NCI-H1105 (cell line): ENCODE measurements around the gene SNRNP48.

ENCODE experiments used
- DNase-seq: peaks from one replicate; lab custom pipeline; 2025; lab: John Stamatoyannopoulos, UW

Gene SNRNP48

DNA sequence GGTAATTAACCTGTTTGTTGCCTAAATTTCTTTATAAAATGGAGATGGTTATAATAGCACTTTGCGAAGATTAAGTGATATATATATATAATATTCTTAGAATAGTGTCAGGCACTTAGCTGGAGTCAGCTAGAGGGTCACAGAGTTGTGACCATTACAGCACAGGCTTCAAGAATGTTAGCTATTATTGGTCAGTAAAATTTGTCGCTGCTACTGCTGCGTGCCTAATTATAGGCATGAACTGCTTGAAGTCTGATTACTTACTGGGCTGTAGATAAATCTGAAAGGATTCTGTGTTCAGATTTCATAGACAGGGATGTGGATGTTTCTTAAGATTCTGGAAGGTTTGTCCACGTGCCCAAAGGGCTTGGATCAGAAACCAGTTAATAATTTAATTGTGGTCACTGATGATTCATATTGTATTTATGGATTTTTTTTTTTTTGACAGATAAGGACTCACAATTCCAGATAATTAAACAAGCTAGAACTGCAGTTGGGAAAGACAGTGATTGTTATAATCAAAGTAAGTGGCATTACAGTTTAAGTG is 4.7 kb downstream of the SNRNP48 start:
- no peak for DNase-seq

DNA sequence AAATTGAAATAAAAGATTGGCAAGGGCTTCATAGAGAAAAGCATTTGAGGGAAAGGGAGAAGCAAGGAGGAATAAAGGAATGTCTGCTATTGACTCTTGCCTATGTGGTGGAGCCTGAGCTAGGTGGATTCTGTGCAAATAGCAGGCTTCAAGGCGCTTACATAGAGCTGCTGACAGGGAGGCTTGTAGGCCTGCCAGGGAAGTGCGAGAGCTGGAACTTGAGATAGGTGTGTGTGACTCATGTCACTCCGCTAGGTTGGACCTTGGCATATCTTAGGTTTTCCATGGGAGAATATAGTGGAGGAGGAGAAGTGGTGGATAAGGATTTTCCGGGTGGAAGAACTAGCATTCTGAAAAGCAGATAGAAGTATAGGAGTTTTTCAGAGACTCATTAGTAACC is 14.0 kb downstream of the SNRNP48 start:
- no peak for DNase-seq

DNA sequence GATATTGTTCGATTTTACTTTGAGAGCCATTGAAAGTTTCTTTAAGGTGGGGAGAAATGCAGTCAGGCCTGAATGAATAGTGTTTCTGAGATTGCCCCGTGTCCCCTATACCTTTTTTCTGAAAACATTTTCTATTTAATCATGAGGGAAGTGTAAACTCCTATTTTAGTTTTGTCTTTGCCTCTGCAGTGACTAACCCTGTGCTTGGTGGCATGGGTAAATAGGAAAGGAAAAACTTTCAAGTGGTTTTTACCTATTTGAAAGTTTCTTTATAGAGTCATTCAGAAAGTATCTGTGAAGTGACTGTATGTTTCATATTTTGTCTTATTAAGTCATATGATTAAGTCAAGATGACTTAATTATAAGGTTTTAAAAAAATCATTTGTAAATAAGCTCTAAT is 14.5 kb downstream of the SNRNP48 start:
- DNase-seq = no peak

DNA sequence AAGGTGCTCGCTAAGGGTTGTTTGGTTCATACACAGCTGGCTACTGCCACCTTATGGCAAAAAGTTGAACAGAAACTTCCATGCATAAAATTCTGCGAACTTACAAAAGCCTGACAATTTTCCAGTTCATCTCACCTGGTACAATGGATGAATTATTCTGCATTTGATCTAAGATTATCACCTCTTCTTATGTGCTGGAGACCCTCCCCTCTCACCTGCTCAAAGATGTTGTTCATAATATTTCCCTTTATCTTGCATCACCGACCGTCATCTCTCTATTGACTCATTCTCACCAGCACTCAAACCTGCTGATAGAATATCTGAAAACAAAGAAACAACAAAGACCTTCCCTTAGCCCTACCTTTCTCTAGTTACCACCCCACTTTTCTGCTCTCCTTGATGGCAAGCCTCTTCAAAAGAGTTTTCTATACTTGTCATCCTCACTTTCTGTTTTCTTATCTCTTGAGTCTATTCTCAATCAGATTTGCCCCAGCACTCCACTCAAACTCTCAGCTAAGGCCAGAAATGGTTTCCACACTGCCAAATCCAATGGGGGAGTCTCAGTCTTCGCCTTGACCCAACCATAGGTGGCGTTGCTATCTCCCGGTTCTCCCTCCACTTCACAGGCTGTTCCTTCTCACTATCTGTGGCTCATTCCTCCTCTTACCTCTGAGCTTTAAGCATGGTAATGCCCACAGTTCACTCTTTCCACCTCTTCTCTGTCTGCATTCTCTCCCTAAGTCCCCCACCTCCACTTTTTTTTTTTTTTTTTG is 25.8 kb downstream of the SNRNP48 start:
- peak; percentile 52 for DNase-seq

DNA sequence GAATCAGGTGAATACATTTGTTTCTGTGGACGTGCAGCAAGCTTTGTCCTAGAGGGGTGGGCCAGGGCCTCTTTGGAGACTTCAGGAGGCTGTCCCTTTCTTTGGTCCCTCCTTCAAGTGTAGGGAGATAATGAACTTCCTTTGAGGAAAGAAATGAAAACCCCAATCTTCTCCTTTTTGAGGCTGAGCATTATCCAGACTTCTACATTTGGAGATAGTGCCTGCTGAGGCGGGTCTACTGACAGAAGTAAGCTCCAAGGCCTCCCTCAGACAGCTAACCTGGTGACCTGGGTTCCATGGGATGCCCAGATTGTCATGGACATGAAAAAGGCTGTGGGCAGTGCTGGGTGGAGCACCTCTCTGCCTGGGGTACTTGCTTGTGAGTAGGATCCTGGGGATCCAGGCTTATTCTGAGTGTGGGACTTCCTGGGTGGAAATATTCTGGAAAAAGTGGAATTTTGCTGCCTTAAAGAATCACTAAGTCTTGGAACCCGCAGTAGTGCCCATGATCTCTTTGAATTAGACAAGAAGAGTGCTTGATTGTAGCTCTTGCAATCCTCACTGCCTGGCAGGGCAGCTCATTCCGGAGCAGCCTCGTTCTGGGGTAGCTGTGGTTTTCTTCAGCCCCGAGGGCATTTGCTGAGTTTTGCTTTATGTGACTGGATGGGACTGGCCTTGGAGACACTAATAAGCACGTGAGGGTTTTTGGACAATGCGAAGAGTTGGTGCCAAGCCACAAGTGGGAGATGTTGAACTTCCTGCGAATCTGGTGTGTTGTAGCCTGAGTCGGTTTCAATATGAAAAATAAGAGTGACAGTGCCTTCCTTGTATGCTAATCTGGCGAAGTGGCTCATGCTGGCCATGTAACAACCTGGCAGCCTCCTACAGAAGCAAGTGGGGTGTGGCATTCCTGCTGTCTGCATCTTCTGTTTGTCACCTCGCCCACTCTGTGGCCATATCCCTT is 28.1 kb downstream of the SNRNP48 start:
- no peak for DNase-seq

DNA sequence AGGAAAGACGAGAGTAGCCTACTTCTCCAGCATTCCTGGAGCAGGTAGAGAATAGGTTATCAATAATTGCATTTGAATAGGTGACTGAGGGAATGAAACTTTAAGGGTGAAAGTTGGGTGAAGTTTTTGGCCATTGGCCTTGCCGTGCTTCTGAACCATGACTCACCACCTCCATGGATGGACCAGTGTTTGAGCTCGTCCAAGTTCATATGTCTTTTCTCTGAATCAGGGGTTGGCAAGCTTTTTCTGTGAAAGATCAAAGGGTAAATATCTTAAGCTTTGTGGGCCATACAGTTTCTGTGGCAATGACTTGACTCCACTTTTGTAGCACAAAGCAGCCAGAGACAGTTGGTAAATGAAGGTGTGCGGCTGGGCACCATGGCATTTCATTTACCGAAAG is 31.8 kb downstream of the SNRNP48 start:
- DNase-seq = no peak

DNA sequence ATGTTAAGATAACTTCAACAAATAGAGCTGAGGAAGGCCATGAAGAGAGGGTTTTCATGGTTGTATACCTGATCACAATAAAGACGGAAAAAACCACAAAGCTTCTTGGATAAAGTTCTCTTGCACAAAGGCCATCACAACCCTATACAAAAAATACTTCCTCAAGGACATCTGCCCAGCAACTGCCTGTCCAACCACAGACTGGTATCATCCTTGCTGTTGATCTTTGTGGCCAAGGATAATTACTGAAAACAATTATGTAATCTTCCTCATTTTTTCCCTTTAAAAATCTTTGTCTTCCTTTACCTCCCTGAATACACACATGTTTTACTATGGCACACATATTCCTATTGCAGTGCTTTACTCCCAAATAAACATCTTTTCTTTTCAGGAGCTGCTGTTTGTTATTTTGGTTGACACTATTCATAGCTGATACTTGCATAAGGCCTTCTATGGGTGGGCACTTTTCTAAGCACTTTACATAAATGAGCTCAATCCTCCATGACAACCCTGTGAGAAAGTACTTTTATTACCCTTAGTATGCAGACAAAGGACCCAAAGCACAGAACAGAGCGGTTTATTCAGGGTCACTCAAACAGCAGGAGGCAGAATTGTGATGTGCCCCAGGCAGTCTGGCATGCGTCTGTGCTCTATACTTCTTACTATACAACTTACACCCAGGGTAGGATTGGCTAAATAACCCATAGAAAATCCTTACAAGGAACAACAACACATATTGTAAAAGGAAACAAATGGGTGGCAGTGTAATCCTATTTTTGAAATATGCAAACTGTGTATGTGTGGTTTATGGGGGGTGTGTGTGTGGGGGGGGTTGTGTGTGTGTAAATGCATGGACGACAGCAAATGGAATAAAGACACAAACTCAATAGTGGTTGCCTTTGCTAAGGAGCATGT is 35.1 kb downstream of the SNRNP48 start:
- DNase-seq = no peak

DNA sequence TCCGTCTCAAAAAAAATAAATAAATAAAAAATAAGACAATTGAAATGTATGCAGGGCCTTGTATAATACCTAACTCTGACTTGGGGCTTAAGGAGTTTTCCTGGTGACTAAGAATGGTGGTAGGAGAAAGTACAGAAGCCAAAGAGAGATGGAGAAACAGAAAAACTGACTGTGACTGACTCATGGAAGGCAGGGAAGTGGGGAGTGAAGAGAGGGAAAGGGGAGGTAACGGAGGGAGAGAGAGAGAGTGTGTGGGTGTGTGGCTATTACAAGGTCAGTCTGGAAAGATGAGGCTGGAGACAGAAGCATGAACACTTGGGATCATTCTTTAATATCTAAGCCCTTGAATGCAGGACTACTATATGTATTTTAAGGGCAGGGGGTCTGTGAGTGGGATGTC is 38.5 kb downstream of the SNRNP48 start:
- no peak for DNase-seq

DNA sequence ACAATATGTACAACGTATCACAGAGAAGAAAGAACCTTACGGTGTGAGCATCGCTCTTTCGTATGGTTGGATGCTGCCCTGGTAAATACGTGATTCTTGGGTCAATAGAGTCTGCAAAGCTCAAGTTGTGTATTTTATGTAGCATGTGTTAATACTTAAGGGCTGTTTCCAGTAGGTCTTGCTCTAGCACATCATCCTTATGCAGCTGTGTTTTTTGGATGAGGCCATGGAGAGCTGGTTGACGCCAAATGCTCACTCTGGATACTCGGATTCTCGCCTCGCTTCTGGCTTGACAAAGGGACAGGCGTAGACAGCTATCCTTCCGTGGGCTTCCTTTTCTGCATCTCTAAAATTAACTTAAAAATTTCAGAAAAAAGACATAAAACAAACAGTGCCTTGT is 38.9 kb downstream of the SNRNP48 start:
- no peak for DNase-seq

DNA sequence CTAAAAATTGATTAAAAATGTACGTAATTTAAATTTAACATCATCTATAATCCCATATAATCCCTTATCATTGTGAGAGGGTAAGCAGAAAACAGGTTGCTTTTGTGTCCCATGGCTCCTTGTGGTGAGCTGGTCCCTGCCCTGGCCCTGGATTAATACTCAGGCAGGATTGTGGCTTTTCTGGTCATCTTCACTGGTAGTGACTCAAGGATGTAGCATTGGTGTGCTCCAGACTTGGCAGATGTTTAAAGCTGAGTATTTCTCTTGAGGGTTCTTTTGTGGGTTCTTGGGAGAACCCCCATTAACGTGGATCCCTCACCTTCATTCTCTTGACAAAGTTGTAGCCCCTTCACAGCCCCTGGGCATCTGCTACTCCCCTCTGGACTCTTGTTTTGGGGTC is 39.3 kb downstream of the SNRNP48 start:
- no peak for DNase-seq

DNA sequence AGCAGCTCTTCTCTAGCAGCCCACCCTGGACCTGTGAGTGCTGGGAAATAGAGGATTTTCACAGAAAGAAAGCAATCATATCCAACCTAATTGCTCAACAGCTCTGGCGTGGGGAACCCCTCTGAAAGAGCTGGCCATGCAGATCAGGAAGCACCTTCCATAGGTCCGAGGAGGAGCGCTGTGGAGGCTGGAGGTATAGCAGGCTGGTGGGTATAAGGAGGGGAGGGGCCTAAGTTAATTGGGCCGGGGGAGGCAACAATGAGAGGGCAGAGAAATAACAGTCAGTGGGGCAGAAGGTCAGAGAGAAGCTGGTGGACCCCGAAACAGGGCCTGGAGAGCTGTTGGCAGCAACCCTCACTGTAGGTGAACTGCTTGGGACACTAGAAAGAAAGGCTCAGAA is 40.8 kb downstream of the SNRNP48 start:
- DNase-seq = no peak

DNA sequence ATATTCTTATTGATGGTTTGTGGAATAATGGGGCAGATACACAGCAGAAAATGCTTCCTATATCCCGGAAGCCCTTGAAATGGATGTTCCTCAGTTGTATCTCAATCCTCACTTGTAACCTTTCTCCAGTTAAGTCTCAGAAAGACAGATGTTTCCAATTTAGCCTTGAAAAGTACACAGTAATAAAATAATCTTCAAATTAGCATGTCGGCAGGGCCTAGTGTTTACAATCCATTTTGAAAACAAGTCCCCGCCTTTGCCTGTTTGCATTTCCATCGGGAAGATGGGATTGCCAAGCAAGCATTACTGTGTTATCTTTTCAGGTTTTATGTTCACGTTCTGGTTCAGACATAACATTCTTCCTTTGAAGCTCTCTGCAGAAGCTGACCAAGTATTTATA is 41.5 kb downstream of the SNRNP48 start:
- no peak for DNase-seq

DNA sequence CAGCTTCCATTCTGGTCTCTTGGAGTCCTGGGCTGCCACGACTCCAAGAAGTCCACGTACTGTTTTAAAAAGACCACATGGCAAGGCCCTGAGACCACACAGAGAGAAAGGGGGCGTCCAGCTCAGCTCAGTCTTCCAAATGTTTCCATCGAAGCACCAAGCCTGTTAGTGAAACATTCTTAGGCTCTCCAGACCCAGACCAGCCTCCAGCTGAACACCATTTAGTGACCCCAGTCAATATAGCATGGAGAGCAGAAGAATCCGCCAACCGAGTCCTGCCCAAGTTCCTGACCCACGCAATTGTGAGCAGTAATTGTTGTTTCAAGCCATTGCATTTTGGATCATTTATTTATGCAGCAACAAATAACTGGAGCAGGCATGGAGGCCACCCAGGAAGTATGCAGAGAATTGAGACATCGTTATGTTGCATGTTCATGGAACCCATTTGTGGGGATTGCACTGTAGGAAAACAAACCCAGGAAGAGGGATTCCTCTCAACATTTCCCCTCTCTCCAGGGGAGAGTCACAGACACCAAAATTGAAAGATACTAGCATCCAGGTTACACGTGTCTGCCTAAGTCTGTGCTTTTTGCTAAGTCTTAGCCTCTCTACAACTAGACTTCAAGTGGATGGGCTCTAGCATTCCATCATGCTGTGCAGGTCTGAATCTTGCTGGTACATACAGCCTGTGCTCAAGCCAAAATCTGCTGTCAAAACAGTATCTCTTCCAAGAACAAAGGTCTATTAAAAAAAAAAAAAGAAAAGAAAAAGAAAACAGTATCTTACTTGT is 42.7 kb downstream of the SNRNP48 start:
- no peak for DNase-seq

DNA sequence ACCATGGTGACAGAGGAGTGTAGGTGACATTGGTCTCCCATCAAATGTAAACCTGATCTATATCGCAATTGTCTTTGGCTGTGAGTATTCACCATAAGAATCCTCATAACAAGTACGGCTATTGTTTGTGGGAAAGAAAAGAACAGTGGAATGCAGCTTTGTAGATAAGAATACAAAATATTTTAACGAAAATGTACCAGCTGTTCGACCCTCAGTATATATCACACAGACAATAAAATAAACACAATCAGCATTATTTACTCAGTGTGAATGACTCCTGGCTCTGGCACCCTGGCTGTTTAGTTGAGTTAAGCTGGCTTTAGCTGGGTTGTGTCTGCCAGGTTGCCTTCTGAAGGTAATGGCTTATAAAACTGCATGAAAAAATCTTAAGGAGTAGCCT is 43.4 kb downstream of the SNRNP48 start:
- DNase-seq = no peak

DNA sequence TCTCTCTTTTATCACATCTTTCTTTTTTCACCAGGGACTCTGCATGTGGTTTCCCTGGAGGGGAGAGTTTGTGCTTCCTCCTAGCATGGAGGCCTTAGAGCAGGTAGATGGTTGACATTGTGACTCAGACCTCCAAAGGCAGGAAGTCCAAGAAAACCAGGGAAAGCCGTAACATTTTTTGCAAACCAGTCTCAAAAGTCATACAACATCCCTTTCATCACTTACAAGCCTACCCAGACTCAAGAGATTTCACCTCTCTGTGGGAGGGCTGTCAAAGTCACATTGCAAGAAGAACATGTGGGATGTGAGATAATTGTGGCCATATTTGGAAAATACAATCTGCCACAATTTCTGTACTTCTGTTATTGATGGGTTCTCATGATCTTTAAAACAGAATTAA is 46.2 kb downstream of the SNRNP48 start:
- DNase-seq = no peak

DNA sequence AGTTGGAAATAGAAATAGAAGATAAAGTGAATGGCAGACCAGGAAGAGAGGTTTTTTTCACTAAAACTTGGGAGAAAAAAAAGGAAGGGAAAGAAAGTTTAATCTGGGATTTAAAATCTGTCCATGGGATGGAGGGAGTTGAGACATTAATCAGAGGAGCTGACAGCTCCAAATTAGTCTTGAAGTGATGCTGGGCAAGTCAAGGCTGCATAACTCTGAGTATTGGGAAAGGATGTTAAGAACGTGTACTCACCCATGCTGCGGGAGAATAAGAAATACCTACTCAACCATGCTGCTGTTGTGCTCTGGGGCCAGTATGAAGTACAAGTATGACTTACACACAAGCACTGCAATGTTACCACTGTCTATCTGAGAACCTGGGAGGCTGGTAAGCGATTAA is 47.5 kb downstream of the SNRNP48 start:
- no peak for DNase-seq

DNA sequence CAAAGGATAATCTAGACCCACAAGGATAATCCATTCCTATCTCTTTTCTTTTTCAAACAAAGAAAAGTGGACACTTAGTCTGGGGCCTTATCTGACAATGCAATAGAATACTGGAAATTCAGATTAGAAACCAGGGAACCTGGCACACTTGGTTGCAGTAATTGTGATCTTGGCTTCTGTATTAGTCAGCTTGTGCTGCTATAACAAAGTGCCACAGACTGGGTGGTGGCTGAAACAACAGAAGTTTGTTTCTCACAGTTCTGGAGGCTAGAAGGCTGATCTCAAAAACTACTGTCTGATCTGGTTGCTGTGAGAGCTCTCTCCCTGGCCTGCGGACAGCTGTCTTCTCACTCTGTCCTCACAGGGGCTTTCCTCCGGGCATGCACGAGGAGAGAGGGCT is 49.4 kb downstream of the SNRNP48 start:
- no peak for DNase-seq

DNA sequence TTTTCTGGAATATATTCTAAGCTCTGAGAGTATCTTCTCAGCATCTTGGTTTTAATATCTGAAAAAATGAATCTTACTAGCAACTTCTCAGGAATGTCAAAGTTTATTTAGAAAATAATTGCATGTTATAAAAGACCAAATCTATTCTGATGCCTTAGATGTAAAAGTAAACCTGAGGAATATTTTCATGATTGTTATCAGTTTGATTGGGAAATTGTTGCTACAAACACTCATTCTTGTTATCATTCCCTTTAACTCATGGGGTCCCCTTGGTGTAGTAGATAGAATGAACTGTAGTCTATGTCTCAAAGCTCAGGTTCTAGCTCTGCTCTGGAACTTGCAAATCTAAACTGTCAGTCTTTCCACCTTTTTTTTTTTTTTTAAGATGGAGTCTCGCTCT is 50.0 kb downstream of the SNRNP48 start:
- DNase-seq = no peak

DNA sequence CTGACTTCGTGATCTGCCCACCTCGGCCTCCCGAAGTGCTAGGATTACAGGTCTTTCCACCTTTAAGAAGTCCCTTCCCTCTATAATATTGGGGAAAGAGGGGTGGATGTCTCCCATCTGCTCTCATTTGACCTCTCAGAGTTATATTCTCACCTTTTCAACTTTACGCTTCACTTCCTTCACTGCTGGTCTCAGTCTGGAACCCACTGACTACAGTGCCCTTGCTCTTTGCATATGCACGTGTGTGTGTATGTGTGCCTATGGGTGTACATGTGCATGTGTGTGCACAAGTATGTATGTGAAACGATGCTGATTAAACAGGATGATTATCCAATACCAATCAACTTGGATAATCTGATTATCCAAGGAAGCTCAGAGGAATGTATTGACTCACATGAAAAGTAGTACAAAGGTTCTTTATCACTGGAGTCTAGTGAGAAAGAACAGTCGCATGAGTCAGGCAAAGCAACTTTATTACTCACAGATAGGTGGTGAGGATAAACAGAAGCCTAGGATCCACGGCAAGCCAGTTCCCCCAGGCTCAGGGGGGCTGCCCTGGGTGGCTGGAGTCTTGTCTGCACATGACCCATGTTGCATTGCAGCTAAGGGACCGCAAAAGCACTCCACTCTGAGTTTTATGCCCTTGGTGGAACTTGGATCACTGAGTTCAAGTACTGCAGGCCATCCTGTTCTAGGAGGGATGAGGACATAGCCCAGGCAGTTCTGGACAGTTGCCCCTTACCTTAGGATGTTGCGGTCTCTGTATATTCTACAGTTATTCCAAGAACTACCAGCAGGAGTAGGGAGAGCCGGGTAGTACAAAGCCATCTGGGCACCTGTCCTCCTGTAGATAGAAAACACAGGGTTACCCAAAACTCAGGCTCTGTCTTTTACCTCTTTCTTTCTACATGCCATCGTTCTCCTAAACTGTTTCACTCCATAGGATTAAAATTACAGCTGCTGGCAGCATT is 50.9 kb downstream of the SNRNP48 start:
- no peak for DNase-seq

DNA sequence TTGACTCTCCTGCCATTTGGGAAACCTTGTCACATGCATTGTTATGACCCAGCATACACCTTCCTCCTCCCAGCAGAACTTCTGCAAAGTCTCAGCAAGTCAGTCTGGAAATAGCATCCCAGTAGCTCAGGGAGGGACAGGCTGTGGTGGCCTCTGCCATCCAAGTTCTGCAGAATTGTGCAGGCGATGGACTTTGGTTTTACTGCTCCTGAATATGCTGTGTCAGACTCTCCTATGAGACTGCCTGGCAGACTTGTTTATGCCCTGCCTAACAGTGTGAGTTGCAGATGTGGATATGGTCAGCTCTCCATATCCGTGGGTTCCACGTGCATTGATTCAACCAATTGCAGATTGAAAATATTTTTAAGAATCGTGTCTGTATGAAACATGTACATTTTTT is 52.8 kb downstream of the SNRNP48 start:
- DNase-seq = no peak
